ENCODE measurements around the gene FOXN3.

The FOXN3 gene

DNA sequence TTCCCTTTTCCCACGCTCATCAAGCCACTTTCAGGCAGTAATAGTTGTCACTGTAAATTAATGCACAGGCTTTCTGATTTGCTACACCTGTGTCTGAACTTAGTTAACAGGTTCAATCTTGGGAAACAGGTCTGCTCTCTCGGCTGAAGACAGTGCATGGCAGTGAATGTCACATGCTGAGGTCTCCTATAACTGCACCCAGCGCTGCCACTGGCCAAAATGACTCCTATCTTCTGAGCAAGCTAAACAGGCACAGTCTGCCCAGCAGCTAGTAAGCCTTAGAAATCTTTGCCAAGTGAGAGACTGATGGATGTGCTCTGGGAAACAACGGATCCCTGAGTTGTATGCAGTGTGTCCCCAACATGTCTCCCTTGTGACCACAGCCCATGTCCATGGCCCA, 25.2 kb upstream of the FOXN3 start:
- H3K9me3 ChIP-seq (ENCODE audit: insufficient read depth, low read depth, low read length): no peaks in the 10 kb centered on the region
- no peak overlapping the region for H3K9ac ChIP-seq (ENCODE audit: low read depth, low read length, poor library complexity, severe bottlenecking)
- H3K36me3 ChIP-seq (ENCODE audit: insufficient read depth, low read length): no peaks in the 10 kb centered on the region
- no peak overlapping the region for H3K4me3 ChIP-seq (ENCODE audit: low read length, poor library complexity, severe bottlenecking)
- no peaks in the 10 kb centered on the region for H3K79me2 ChIP-seq (ENCODE audit: insufficient read depth, low read length)
- peaks cover 11% of the 10 kb centered on the region for H3K4me1 ChIP-seq (ENCODE audit: insufficient read depth, low read length, poor library complexity, severe bottlenecking)
- no peaks in the 10 kb centered on the region for H4K20me1 ChIP-seq (ENCODE audit: insufficient read depth, low read length, poor library complexity, severe bottlenecking)
- no peak for TF ChIP-seq EZH2phosphoT487 (IDR thresholded peaks at IDR 0.05; ENCODE audit: borderline replicate concordance)
- TF ChIP-seq, protein P1, sequence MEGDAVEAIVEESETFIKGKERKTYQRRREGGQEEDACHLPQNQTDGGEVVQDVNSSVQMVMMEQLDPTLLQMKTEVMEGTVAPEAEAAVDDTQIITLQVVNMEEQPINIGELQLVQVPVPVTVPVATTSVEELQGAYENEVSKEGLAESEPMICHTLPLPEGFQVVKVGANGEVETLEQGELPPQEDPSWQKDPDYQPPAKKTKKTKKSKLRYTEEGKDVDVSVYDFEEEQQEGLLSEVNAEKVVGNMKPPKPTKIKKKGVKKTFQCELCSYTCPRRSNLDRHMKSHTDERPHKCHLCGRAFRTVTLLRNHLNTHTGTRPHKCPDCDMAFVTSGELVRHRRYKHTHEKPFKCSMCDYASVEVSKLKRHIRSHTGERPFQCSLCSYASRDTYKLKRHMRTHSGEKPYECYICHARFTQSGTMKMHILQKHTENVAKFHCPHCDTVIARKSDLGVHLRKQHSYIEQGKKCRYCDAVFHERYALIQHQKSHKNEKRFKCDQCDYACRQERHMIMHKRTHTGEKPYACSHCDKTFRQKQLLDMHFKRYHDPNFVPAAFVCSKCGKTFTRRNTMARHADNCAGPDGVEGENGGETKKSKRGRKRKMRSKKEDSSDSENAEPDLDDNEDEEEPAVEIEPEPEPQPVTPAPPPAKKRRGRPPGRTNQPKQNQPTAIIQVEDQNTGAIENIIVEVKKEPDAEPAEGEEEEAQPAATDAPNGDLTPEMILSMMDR (conservative IDR thresholded peaks at IDR 0.05; ENCODE audit: low read length): no peak
- no peaks in the 10 kb centered on the region for H3K27me3 ChIP-seq (ENCODE audit: insufficient read depth, low read length, poor library complexity, severe bottlenecking)
- no peak overlapping the region for H3K4me2 ChIP-seq (ENCODE audit: low read depth, low read length, poor library complexity, severe bottlenecking)
- H3F3A ChIP-seq (ENCODE audit: low read depth): no peaks in the 10 kb centered on the region
- H2AFZ ChIP-seq (ENCODE audit: low read length): no peak overlapping the region
- H3K9me2 ChIP-seq (replicated peaks; ENCODE audit: low read depth, low read length): no peaks in the 10 kb centered on the region

- H4K20me1 ChIP-seq (ENCODE audit: insufficient read depth, low read length, poor library complexity, severe bottlenecking): no peaks in the 10 kb centered on the region
- no peak overlapping the region for H3K9ac ChIP-seq (ENCODE audit: low read depth, low read length, poor library complexity, severe bottlenecking)
- H3K36me3 ChIP-seq (ENCODE audit: insufficient read depth, low read length): no peaks in the 10 kb centered on the region
- no peaks in the 10 kb centered on the region for H3F3A ChIP-seq (ENCODE audit: low read depth)
- H3K4me1 ChIP-seq (ENCODE audit: insufficient read depth, low read length, poor library complexity, severe bottlenecking): peaks cover 15% of the 10 kb centered on the region
- H3K4me2 ChIP-seq (ENCODE audit: low read depth, low read length, poor library complexity, severe bottlenecking): no peak overlapping the region
- no peaks in the 10 kb centered on the region for H3K79me2 ChIP-seq (ENCODE audit: insufficient read depth, low read length)
- H3K27me3 ChIP-seq (ENCODE audit: insufficient read depth, low read length, poor library complexity, severe bottlenecking): no peaks in the 10 kb centered on the region
- no peaks in the 10 kb centered on the region for H3K9me3 ChIP-seq (ENCODE audit: insufficient read depth, low read depth, low read length)
- TF ChIP-seq, protein P1 (conservative IDR thresholded peaks at IDR 0.05; ENCODE audit: low read length): no peak
- no peak for TF ChIP-seq EZH2phosphoT487 (IDR thresholded peaks at IDR 0.05; ENCODE audit: borderline replicate concordance)
- no peaks in the 10 kb centered on the region for H3K9me2 ChIP-seq (replicated peaks; ENCODE audit: low read depth, low read length)
- H3K4me3 ChIP-seq (ENCODE audit: low read length, poor library complexity, severe bottlenecking): no peak overlapping the region
- H2AFZ ChIP-seq (ENCODE audit: low read length): no peak overlapping the region
Measured at GRCh38 chr14:89440986-89441909, 24.2 kb upstream of the FOXN3 start.

- Histone ChIP-seq H3K9me2 (replicated peaks; ENCODE audit: low read depth, low read length) (no peaks in the 10 kb centered on the region), H3K4me1 (ENCODE audit: insufficient read depth, low read length, poor library complexity, severe bottlenecking) (peaks cover 25% of the 10 kb centered on the region), H3K27me3 (ENCODE audit: insufficient read depth, low read length, poor library complexity, severe bottlenecking) (no peaks in the 10 kb centered on the region), H3K9me3 (ENCODE audit: insufficient read depth, low read depth, low read length) (no peaks in the 10 kb centered on the region), H3F3A (ENCODE audit: low read depth) (no peaks in the 10 kb centered on the region; the same call in 1 of the 2 replicates), H2AFZ (ENCODE audit: low read length) (no peak overlapping the region), H4K20me1 (ENCODE audit: insufficient read depth, low read length, poor library complexity, severe bottlenecking) (no peaks in the 10 kb centered on the region), H3K4me2 (ENCODE audit: low read depth, low read length, poor library complexity, severe bottlenecking) (no peak overlapping the region), H3K36me3 (ENCODE audit: insufficient read depth, low read length) (no peaks in the 10 kb centered on the region), H3K4me3 (ENCODE audit: low read length, poor library complexity, severe bottlenecking) (no peak overlapping the region), H3K79me2 (ENCODE audit: insufficient read depth, low read length) (peaks cover 25% of the 10 kb centered on the region; the same call in 1 of the 2 replicates), H3K9ac (ENCODE audit: low read depth, low read length, poor library complexity, severe bottlenecking) (no peak overlapping the region)
- no peak for TF ChIP-seq EZH2phosphoT487 (IDR thresholded peaks at IDR 0.05; ENCODE audit: borderline replicate concordance)
- TF ChIP-seq, protein P1 (conservative IDR thresholded peaks at IDR 0.05; ENCODE audit: low read length): no peak
Measured at GRCh38 chr14:89435892-89436656, 19.0 kb upstream of the FOXN3 start.
